Activated naive CD8-positive, alpha-beta T cell treated with anti-CD3 and anti-CD28 coated beads, Interleukin-2, amount 10 ng/mL, durations not matched to agents 7 days and 5 days (primary cell): Measurements from ENCODE around the gene EPS8L3. TPM values are rescaled to one million over a fixed set of nuclear protein-coding genes. Genes with fewer than 3 reads are reported as not detected.
A peak's percentile ranks its signal among the peaks of the same experiment; 100 is the strongest.

Experiments
- ATAC-seq: fragments of 150-1000 bp; cut with Tn5 transposase; one replicate; pipeline ENCODE4 v1.10.0; 2021; ENCODE audit warnings: low read depth, moderate library complexity
- POLR2A ChIA-PET: fragments of 350-600 bp; sonication (Branson Sonifier 250); formaldehyde crosslinking; loops from one replicate; lab custom pipeline; 2021; ENCODE audit warnings: antibody characterized with exemption; lab: Charles Lee
- DNase-seq: peaks from one replicate; pipeline ENCODE4 v3.0.0; 2021
- H3K27ac Mint-ChIP-seq: one replicate; pipeline ENCODE4 v1.8.0; 2022; ENCODE audit warnings: mild to moderate bottlenecking, mixed read lengths
- H3K27me3 Mint-ChIP-seq: one replicate; pipeline ENCODE4 v1.8.0; 2022; ENCODE audit warnings: mild to moderate bottlenecking, moderate library complexity, mixed read lengths
- H3K36me3 Mint-ChIP-seq: one replicate; pipeline ENCODE4 v1.8.0; 2021; ENCODE audit warnings: mild to moderate bottlenecking, mixed read lengths
- H3K4me1 Mint-ChIP-seq: one replicate; pipeline ENCODE4 v1.8.0; 2021; ENCODE audit warnings: mixed read lengths
- H3K4me3 Mint-ChIP-seq: one replicate; pipeline ENCODE4 v1.8.0; 2022; ENCODE audit warnings: mild to moderate bottlenecking, moderate library complexity, mixed read lengths
- H3K9me3 Mint-ChIP-seq: one replicate; pipeline ENCODE4 v1.8.0; 2021; ENCODE audit warnings: mixed read lengths
- total RNA-seq, 2 experiments: library from RNA; stranded (reverse); gene quantifications; one replicate each; pipeline ENCODE4 v1.2.3, GENCODE V29; 2021

The EPS8L3 gene
- total RNA-seq, 2 experiments from 2014 or later = not detected

- Mint-ChIP-seq H3K9me3 (no peaks in the 10 kb centered on the region), H3K27ac (peak overlapping the region; percentile 85), H3K4me3 (peak overlapping the region; percentile 63), H3K27me3 (no peaks in the 10 kb centered on the region), H3K4me1 (peaks cover 66% of the 10 kb centered on the region), H3K36me3 (no peaks in the 10 kb centered on the region)
- ATAC-seq (peak; percentile 97), DNase-seq (peak; percentile 86)
- POLR2A ChIA-PET = interaction anchor here (0.9 to 3.6 kb wide), 14 partner anchors 11 to 194 kb away, joined by 3 to 61 read pairs (median 6); partner anchors contain the start of gene AHCYL1
Observed at GRCh38 chr1:109790735-109791494, 27.2 kb upstream of the EPS8L3 start.

DNA sequence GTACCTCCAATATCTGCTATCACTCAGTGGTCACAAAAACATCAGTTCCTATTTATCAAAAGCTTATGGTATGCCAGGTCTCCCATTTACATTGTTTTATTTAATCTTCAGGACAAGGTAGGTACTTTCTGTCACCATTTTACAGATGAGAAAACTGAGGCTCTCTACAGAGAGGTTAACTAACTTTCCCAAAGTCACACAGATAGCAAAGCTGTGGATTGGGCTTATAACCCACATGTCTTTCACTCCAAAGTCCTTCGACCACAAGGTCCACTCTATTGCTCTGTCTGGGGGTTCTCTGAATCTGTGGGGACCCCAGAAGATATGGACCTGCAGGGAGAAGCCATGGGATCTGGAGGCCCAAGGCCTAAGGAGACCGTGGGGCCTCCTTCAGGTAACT is 26.6 kb upstream of the EPS8L3 start:
- H3K36me3 Mint-ChIP-seq = no peaks in the 10 kb centered on the region
- DNase-seq (no peak), ATAC-seq (no peak)
- H3K4me3 Mint-ChIP-seq = peak overlapping the region; percentile 63
- peaks cover 60% of the 10 kb centered on the region for H3K4me1 Mint-ChIP-seq
- POLR2A ChIA-PET = interaction anchor here (0.9 to 3.6 kb wide), 13 partner anchors 12 to 195 kb away, joined by 3 to 61 read pairs (median 6); partner anchors contain the start of gene AHCYL1
- no peaks in the 10 kb centered on the region for H3K27me3 Mint-ChIP-seq
- no peaks in the 10 kb centered on the region for H3K9me3 Mint-ChIP-seq
- H3K27ac Mint-ChIP-seq = peak overlapping the region; percentile 85

GRCh38 chr1:109789551-109790180 is 25.9 kb upstream of the EPS8L3 start:
- POLR2A ChIA-PET = interaction anchor here (1.0 to 1.9 kb wide), 6 partner anchors 13 to 195 kb away, joined by 5 to 13 read pairs (median 6); partner anchors contain the start of gene AHCYL1
- Mint-ChIP-seq H3K27me3 (no peaks in the 10 kb centered on the region), H3K27ac (peak overlapping the region; percentile 85), H3K36me3 (no peaks in the 10 kb centered on the region), H3K4me1 (peaks cover 57% of the 10 kb centered on the region), H3K9me3 (no peaks in the 10 kb centered on the region), H3K4me3 (peak overlapping the region; percentile 63)
- ATAC-seq = no peak
- DNase-seq = peak; percentile 29

- peak overlapping the region; percentile 1 for H3K4me3 Mint-ChIP-seq
- peaks cover 49% of the 10 kb centered on the region for H3K4me1 Mint-ChIP-seq
- H3K9me3 Mint-ChIP-seq = no peaks in the 10 kb centered on the region
- POLR2A ChIA-PET = interaction anchor here (1.0 to 1.8 kb wide), 5 partner anchors 12 to 246 kb away, joined by 3 to 6 read pairs (median 5); partner anchors contain the start of gene STRIP1
- no peaks in the 10 kb centered on the region for H3K36me3 Mint-ChIP-seq
- ATAC-seq (no peak), DNase-seq (peak; percentile 34)
- H3K27me3 Mint-ChIP-seq = no peaks in the 10 kb centered on the region
- H3K27ac Mint-ChIP-seq = peak overlapping the region; percentile 85
Observed at GRCh38 chr1:109788695-109789521, 25.2 kb upstream of the EPS8L3 start.

DNA sequence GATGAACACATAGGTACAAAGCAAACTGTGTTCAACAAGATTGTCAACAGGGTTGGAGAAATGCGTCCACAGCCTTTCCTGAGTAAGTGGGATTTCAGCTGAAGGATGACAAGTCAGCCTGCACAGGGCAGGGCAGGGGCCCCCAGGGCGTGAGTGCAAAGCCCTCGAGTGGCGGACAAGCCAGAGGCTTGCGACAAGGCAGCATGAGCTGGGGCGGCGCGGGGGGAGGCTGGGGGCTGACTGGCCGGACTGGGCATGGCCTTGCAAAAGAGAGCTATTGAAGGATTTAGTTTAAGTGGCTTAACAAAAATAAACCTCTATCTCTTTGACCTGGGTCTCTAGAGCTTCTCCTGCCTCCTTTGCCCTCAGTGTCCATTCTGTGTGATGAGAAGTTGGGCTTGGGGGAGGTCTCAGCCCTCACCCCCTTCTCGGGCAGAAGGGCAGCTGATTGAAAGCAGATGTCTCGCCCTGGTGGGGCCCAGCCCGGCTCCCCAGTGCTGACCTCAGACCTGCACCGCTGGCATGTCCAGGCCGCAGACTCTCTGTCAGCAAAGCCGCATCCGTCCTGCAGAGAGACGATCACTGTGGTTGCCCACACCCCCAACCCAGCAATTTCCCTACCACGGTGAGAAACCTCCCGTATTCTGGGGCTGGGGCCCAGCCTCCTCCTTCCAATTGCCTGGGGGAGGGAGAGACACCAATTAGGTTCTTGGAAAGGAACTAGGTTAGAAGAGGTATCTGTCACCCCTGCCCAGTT is 24.3 kb upstream of the EPS8L3 start:
- Mint-ChIP-seq H3K4me3 (no peak overlapping the region), H3K27ac (peak overlapping the region; percentile 31), H3K27me3 (no peaks in the 10 kb centered on the region), H3K9me3 (no peaks in the 10 kb centered on the region), H3K4me1 (peaks cover 40% of the 10 kb centered on the region), H3K36me3 (no peaks in the 10 kb centered on the region)
- POLR2A ChIA-PET = interaction anchor here (1.1 to 1.8 kb wide), 4 partner anchors 11 to 247 kb away, joined by 3 to 6 read pairs (median 4); partner anchors contain the start of gene STRIP1
- ATAC-seq (no peak), DNase-seq (peak; percentile 29)

GRCh38 chr1:109787211-109787844 is 23.6 kb upstream of the EPS8L3 start:
- Mint-ChIP-seq H3K27ac (no peak overlapping the region), H3K9me3 (no peaks in the 10 kb centered on the region), H3K36me3 (no peaks in the 10 kb centered on the region), H3K4me1 (peaks cover 34% of the 10 kb centered on the region), H3K4me3 (no peak overlapping the region), H3K27me3 (no peaks in the 10 kb centered on the region)
- POLR2A ChIA-PET = interaction anchor here (1.1 to 1.8 kb wide), 3 partner anchors 10 to 18 kb away, joined by 3 to 6 read pairs (median 5); no protein-coding TSS in a partner anchor
- DNase-seq (peak; percentile 24), ATAC-seq (no peak)

DNA sequence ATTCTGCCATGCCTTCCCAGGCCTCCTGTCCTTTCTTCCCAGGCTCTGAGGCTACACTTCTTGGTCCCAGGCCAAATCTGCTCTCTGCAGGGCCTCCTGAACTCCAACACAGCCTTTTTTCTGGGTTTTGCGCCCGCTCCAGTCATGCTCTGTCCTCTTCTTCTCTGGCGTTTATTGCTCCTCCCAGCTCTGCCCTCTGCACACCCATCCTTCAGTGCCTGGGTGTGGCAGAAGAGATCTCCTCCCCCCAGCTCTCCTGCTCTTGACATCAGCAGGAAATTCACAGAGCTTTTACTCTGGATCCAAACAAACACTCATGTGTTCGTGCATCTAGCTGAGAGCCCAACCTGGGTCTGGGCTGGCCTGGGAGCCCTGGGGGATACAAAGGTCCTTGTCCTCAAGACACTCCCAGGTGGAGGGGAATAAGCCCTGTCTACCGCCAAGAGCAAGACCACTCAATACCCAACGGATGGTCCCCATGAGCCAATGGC is 22.9 kb upstream of the EPS8L3 start:
- Mint-ChIP-seq H3K9me3 (peaks cover 1% of the 10 kb centered on the region), H3K27ac (no peak overlapping the region), H3K36me3 (no peaks in the 10 kb centered on the region), H3K27me3 (no peaks in the 10 kb centered on the region), H3K4me3 (no peak overlapping the region), H3K4me1 (peaks cover 31% of the 10 kb centered on the region)
- ATAC-seq (no peak), DNase-seq (peak; percentile 22)
- POLR2A ChIA-PET = no interaction called here

DNA sequence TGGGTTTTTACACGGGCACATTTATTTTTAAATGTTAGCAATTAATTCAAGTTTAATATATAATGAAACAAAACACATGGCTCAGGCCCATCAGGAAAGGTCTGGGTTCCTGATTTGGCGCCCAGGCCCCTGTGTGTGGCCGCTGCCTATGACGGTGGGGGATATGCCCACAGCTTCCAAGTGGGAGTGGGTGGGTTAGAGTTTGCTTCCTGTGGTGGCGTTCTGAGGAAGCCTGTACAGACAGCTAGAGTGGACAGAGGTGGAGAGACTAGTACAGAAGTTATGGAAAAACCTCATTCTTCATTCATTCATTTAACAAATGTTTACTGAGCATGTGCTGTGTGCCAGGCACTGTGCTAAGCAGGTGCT is 22.4 kb upstream of the EPS8L3 start:
- Mint-ChIP-seq H3K36me3 (no peaks in the 10 kb centered on the region), H3K4me1 (peaks cover 26% of the 10 kb centered on the region)

DNA sequence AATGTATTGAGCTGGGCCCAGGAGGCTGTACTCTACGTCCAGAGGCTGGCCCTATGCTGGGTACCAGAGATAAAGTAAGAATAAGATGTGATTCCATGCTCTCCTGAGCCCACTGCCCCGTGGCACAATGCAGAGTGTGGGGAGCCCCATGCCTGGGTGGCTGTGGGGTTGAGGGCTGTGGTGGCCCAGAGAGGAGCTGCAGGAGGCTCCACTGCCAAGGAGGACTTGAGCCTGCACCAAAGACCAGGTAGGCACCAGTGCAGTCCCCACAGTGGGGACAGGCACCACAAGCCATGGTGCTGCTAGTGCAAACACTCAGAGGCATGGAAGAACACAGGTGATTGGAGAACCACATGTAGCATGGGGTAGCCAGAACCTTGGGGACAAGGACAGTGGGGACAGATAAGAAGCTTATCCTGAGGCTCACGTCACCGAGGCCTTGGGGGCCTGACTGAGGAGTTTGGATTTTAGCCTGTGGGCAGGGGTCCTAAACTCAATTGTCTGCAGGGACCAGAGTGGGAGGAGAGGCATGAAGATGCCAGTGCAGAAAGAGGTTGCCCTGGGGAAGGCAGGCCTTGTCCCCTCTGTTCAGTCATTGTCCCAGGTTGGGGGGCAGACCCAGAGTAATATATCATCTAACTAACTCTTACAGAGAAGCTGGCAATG is 21.9 kb upstream of the EPS8L3 start:
- no peak for ATAC-seq
- no peak overlapping the region for H3K27ac Mint-ChIP-seq
- peaks cover 21% of the 10 kb centered on the region for H3K4me1 Mint-ChIP-seq
- peaks cover 8% of the 10 kb centered on the region for H3K9me3 Mint-ChIP-seq
- H3K27me3 Mint-ChIP-seq = no peaks in the 10 kb centered on the region
- no peak overlapping the region for H3K4me3 Mint-ChIP-seq
- POLR2A ChIA-PET = no interaction called here
- peak; percentile 19 for DNase-seq
- peaks cover 5% of the 10 kb centered on the region for H3K36me3 Mint-ChIP-seq

More for the DNA sequence above, 22.4 kb upstream of the EPS8L3 start:
- DNase-seq (peak; percentile 13), ATAC-seq (no peak)
- Mint-ChIP-seq H3K27ac (no peak overlapping the region), H3K4me3 (no peak overlapping the region), H3K27me3 (no peaks in the 10 kb centered on the region), H3K9me3 (peaks cover 3% of the 10 kb centered on the region)
- POLR2A ChIA-PET = no interaction called here

DNA sequence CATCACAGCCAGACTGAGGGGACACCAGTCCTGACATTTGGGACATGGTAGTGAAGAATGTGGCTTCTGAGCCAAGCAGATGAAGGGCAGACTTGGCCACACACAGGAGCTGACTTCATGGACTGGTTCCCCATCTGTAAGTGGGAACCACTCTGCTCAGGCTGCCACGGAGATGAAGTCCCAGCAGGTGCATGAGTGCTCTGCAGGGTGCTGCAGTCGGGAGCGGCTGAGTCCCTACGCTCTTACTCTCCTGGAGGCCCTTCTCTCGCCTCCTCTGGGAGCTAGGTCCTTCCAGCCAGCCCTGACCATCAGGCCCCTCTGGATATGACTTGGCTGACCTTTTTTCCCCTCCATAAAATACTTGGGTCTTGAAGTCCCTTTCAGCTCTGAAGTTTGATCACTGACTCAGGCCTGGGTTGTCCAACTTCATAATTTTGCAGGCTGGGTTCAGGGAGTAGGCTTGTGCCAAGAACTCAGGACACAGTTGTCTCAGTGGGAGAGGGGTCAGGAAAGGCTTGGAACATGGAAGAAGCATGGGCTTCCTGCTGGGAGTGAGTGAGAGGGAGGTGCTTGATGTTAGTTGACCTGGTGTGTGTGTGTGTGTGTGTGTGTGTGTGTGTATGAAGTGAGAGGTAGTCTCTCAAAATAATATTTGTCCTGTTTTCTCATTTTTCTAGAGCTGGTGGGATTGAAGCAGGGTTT is 21.0 kb upstream of the EPS8L3 start:
- Mint-ChIP-seq H3K27me3 (no peaks in the 10 kb centered on the region), H3K9me3 (peaks cover 11% of the 10 kb centered on the region), H3K4me3 (no peak overlapping the region), H3K36me3 (peaks cover 8% of the 10 kb centered on the region), H3K27ac (peak overlapping the region; percentile 60), H3K4me1 (peaks cover 13% of the 10 kb centered on the region)
- POLR2A ChIA-PET = interaction anchor here (0.8 kb wide), 1 partner anchor 13 kb away, joined by 4 read pairs; no protein-coding TSS in a partner anchor
- DNase-seq (no peak), ATAC-seq (no peak)

DNA sequence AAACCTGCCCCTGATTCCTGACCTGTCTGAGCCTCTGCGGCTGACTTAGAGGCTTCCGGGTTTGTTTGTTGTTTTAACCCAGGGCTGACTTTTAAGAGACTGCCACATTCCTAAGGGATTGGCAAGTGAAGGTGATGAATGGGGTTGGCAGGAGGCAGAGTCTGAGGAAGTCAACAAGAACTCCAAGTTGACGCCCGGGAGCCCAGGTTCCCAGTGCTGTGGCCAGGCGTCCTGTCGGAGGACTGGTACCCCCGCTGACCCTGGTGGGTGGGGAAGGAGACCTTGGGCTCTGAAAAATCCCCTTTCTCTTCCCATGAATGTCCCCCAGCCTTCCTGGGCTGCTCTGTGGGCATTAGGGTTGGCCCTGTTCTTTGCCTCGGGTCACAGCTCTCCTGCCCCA is 19.7 kb upstream of the EPS8L3 start:
- H3K27ac Mint-ChIP-seq = no peak overlapping the region
- H3K9me3 Mint-ChIP-seq = peaks cover 11% of the 10 kb centered on the region
- POLR2A ChIA-PET = interaction anchor here (1.3 kb wide), 1 partner anchor 123 kb away, joined by 4 read pairs; no protein-coding TSS in a partner anchor
- DNase-seq (no peak), ATAC-seq (no peak)
- peaks cover 5% of the 10 kb centered on the region for H3K4me1 Mint-ChIP-seq
- no peak overlapping the region for H3K4me3 Mint-ChIP-seq
- H3K27me3 Mint-ChIP-seq = no peaks in the 10 kb centered on the region
- H3K36me3 Mint-ChIP-seq = peaks cover 8% of the 10 kb centered on the region
